Measurements from ENCODE around the gene TMEM132A.

DNA sequence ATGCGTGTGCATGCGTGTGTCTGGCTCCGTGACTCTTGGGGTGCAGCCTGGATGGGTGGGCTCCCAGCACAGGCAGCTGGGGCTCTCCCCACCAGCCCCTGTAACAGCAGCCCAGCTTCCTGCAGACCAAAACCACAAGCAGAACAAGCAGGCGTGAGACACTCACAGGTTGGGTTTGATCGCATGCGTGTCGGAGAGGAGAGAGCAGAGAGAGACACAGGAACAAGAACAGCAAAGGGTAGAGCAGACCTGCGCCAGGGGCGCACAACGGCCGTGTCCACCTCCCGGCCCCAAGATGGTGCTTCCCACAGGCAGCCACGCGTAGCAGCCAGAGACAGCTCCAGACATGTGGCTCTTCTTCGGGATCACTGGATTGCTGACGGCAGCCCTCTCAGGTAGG lies 47.3 kb downstream of the TMEM132A start, which contains the start of gene CD6:
- TF ChIP-seq, protein P1, sequence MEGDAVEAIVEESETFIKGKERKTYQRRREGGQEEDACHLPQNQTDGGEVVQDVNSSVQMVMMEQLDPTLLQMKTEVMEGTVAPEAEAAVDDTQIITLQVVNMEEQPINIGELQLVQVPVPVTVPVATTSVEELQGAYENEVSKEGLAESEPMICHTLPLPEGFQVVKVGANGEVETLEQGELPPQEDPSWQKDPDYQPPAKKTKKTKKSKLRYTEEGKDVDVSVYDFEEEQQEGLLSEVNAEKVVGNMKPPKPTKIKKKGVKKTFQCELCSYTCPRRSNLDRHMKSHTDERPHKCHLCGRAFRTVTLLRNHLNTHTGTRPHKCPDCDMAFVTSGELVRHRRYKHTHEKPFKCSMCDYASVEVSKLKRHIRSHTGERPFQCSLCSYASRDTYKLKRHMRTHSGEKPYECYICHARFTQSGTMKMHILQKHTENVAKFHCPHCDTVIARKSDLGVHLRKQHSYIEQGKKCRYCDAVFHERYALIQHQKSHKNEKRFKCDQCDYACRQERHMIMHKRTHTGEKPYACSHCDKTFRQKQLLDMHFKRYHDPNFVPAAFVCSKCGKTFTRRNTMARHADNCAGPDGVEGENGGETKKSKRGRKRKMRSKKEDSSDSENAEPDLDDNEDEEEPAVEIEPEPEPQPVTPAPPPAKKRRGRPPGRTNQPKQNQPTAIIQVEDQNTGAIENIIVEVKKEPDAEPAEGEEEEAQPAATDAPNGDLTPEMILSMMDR (IDR thresholded peaks at IDR 0.05), result no peak
- TF ChIP-seq POLR2A (IDR thresholded peaks at IDR 0.05), result no peak
